ENCODE data around the gene DOCK10.
A peak's percentile ranks its signal among the peaks of the same experiment; 100 is the strongest.
"Not testable (repeated sequence)": the region's sequence is repeated elsewhere in the genome, so short reads cannot be mapped to it uniquely, and the experiment has no call there.

DOCK10 gene

DNA sequence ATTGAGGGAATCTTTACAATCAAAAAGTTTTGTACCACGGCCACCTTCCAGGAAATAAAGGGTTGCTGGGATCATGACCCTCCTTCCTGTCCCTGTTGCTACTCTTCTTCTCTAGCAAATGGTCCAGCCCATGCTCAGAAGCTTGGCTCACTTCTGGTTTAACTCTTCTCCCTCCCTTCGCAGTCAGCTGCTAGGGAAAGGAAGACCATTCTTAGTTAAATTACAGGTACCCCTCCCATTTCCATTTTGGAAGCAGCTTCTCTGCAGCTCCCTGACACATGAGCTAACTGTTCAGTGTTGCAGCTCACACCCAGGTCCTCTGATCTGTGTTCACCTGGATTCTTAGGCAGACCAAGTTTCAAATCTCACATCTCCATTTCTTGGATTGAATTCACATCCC lies 100.3 kb downstream of the DOCK10 start:
- DNase-seq: no peak

DNA sequence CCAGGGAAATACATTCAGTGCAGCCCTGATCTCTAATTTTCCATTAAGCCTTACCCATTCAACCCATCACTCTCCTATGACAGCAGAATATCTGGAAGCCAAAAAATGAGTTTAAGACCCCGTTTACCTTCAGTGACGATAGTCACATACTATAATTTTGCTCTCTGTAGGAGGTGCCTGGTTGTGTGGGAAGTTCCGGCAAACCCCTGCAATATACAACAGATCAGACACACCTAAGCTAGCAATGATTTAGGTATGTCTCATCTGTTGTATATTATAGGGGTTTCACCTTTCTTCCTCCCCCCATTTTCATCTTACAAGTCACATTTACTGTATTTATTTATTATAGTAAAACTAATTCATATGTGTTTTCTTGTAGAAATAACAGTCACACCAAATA lies 101.7 kb downstream of the DOCK10 start:
- DNase-seq: no peak

GRCh38 chr2:224938651-224939182 lies 103.6 kb downstream of the DOCK10 start:
- no peak for DNase-seq

DNA sequence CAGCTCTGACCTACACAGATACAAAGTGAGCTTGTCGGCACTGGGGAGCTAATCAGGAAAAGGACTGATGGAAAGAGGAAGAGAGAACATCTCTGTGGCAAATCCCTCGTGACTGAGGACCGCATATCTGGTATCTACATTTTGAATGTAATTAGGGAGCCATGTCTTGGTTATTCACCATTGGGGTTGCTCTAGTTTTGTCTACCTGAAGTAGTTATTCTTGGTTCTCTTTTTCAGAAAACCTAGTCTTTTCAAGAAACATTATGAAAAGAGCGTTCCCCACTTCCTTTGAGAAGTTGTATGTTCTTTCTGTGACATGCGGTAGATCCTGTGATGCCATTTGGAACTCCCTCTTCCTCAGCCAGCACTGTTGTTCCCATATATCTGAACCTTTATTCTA lies 104.4 kb downstream of the DOCK10 start:
- DNase-seq: no peak

- DNase-seq: no peak
Measured at GRCh38 chr2:224934526-224935188, 107.6 kb downstream of the DOCK10 start.

- no peak for DNase-seq
Measured at GRCh38 chr2:224933431-224933830, 108.8 kb downstream of the DOCK10 start.

DNA sequence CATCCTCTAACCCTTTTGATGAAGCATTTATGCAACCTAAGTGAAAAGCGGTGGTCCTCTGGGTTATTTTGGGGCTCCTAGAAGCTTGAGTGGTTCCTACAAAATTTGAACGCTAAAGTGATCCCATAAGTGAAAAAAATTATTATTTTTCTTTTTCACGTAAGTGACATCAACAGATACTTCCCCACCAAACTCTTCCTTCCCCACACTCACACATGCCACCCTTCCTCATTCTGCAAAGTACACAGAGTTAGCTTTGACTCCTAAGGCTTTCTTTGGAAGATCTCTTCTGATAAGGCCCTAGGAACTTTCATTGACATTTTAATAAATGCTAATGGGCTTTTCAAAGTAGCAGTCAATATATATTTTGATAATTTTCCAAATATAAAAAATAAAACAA lies 109.7 kb downstream of the DOCK10 start:
- DNase-seq: no peak

- DNase-seq: no peak
Measured at GRCh38 chr2:224931956-224932355, 110.3 kb downstream of the DOCK10 start.

- DNase-seq: no peak
Measured at GRCh38 chr2:224930990-224931389, 111.3 kb downstream of the DOCK10 start.

- no peak for DNase-seq
Measured at GRCh38 chr2:224930124-224930523, 112.1 kb downstream of the DOCK10 start.

DNA sequence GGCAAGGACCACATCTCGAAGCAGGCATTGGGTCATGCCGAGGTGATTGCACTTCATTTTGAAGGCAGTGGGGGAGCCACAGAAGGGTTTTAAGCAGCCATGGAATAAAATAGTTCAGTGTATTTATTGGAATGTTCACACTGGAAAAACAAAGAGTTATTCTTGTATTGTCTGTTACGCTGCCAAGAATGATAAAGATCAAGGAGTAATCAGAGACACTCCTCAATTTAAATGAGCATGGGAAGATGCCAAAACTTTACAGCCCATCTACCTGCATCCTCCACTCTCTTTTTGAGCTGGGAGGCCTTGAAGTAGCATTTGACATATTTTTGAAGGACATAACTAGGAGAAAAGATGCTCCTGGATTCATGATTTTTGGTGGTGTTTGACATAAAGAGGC lies 112.8 kb downstream of the DOCK10 start:
- DNase-seq: no peak

DNA sequence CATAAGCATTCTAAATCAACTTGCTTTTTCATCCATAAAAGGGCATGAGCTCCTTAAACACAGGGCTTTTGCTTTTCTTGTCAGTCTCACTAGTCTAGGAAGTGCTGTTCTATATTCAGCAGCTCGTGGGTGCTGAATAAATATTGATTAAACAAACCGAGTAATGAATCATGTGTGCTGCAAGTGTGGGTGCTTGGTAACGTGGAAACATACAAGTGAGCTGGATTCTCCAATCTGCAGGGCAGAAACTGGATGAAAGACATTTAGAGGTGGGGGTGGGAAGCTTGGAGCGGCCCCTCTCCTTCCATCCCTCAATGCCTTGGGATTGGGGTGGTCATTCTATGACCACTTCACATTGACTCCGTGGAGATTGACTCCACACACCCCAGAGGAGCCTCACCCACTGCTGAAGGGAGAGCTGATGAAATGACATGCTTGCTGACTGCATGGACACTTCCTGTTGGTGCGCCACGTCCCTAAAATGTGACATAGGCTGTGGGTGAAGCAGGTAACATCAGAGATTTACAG lies 114.6 kb downstream of the DOCK10 start:
- DNase-seq: peak; percentile 55 to 64

- no peak for DNase-seq
Measured at GRCh38 chr2:224927011-224927410, 115.3 kb downstream of the DOCK10 start.

GRCh38 chr2:224925810-224926100 lies 116.5 kb downstream of the DOCK10 start:
- no peak for DNase-seq

GRCh38 chr2:224925061-224925809 lies 117.0 kb downstream of the DOCK10 start:
- no peak for DNase-seq

DNA sequence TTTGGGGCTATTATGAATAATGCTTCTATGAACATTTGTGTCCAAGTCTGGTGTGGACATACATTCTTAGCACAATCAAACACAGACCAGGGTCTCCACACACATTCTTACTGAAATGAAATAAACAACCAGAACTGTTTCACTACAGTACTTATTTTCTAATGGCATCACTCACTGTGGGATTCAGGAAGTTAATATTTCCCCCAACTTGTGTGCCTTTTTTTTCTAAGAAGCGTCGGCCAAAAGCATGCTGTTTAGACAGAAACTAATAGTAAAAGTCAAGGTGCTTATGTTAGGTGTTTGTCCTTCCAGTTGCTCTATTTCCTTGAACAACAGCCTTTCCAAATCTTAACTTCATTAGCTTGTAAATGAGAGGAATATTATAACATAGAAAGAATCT lies 117.6 kb downstream of the DOCK10 start:
- no peak for DNase-seq

DNA sequence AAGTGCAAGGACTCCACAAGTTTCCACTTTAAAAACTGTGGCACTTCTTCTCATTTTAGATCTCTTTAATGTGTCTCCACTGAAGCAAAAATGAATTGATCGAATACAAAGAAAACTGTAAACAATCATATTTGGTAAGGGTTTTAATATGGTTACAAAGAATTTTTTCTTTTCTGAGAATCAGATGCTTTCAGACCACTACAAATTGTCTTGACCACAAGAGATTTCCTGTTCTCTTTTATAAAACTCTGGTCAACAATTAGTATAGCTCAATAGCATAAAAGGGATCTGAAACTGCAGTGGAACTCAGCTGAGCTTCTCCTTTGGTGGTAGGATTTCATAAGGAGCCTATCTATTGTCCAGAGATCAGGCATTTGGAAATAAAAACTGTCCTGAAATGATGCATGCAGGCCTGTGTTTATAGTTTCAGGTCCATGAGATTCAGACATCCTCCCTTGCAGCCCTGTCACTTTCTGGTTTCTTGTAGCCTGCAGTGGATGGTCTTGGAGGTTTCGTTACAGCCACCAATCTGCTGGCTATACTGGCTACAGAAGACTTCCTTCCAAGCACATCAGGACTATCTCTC lies 120.0 kb downstream of the DOCK10 start:
- no peak for DNase-seq

DNA sequence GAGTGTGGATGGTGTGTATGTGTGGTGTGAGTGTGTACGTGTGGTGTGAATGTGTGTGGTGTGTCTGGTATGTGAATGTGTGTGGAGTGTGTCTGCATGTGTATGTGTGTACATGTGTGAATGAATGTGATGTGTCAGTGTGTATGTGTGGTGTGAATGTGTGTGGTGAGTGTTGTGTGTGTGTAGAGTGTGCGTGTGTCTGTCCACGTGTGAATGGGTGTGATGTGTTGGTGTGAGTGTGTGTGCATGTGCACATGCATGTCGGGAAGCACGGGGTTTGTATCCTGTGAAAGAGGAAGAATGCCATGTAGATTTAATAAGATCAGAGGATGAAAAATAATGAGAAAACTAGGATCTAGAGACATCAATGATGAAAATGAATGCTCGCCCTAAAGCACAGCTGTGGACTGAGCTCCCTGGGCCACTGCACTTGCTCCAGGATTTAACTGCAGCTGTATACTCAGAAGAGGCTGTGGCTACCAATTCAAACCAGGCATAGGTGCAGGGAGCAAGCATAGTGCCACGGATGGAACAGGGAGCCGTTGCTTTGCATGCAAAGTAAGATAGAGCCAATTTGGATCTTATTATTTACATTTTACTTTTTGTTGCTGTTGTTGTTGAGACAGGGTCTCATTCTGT lies 122.7 kb downstream of the DOCK10 start:
- no peak for DNase-seq

GRCh38 chr2:224918626-224919471 lies 123.4 kb downstream of the DOCK10 start:
- no peak for DNase-seq

GRCh38 chr2:224917246-224917645 lies 125.0 kb downstream of the DOCK10 start:
- not testable (repeated sequence) for DNase-seq

DNA sequence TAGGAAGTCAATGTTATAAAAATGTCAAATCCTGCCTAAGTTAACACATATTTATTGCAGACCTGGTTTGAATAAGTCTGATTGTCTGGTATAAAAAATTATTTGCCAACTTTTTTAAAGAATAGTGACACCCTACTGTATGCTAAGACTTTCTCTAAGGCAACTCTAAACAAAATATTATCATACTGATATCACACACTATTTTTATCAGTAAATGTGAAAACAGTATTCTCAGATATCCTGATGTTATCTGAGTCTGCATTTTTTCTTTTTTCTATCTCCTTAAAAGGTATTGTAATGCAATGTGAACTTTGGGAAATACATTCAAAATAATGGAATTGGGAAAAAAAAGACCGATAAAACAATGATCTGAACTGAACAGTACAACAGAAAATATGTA lies 127.1 kb downstream of the DOCK10 start:
- DNase-seq: no peak

GRCh38 chr2:224910574-224910925 lies 131.7 kb downstream of the DOCK10 start:
- DNase-seq: no peak

Data from stimulated activated CD4-positive, alpha-beta T cell treated with anti-CD3 and anti-CD28 coated beads, Interleukin-2, amount 100 ng/mL, for 24 hours (primary cell).